Measurements from ENCODE around the gene SUB1. TPM values are rescaled to one million over a fixed set of nuclear protein-coding genes. Genes with fewer than 3 reads are reported as not detected.

The SUB1 gene
- total and polyA plus RNA-seq, 3 donors from 2014 or later = 147 to 210 (median 195) TPM

DNA sequence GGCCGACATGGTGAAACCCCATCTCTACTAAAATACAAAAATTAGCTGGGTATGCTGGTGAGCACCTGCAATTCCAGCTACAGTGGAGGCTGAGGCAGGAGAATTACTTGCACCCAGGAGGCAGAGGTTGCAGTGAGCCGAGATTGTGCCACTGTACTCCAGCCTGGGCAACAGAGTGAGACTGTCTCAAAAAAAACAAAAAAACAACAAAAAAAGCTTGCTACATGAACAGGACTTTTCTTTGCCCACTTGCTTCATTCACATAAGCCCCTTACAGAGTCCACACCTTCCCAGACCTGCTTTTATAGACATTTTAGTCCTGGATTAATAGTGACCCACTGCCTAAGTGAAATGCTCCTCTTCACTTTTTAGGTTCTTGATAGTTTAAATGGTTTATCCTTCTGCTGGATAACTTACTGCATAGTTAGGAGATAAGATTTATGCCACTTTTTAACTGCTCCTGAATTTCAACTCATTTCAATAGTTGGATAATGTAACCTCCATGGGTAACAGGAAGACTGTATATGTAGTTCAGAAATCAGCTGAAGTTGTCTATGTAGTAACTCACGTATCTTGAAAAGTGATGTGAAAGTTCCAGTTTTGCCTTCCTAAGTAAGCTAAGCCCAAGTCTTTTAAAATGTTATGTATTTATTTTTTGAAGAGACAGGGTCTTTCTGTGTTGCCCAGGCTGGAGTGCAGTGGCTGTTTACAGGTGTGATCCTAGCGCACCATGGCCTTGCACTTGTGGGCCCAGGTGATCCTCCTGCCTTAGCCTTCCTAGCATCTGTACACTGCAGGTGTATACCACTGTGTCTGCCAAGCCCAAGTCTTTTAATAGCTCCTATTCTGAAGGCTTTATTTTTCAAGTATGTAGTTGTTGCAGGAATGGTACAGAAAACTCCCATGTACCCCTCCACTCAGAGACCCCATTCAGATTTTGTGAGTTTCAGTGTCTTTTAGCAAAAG, 19.7 kb downstream of the SUB1 start:
- Histone ChIP-seq H3K36me3 (ENCODE audit: low read depth, missing control alignments) (no peaks in the 10 kb centered on the region), H3K27me3 (no peaks in the 10 kb centered on the region), H3K27ac (no peak overlapping the region), H3K9me3 (no peaks in the 10 kb centered on the region), H3K4me3 (no peak overlapping the region), H3K4me1 (no peaks in the 10 kb centered on the region)
- 78 to 82% methylated on average over 4 of the region's 4 CpGs for WGBS, 2 donors
- intact Hi-C loops (cut with DNase I; ENCODE audit: low total_unique reads) = no loop called here
- no peak for DNase-seq
- no peak for TF ChIP-seq POLR2A (IDR thresholded peaks at IDR 0.05)
- TF ChIP-seq, protein P1, sequence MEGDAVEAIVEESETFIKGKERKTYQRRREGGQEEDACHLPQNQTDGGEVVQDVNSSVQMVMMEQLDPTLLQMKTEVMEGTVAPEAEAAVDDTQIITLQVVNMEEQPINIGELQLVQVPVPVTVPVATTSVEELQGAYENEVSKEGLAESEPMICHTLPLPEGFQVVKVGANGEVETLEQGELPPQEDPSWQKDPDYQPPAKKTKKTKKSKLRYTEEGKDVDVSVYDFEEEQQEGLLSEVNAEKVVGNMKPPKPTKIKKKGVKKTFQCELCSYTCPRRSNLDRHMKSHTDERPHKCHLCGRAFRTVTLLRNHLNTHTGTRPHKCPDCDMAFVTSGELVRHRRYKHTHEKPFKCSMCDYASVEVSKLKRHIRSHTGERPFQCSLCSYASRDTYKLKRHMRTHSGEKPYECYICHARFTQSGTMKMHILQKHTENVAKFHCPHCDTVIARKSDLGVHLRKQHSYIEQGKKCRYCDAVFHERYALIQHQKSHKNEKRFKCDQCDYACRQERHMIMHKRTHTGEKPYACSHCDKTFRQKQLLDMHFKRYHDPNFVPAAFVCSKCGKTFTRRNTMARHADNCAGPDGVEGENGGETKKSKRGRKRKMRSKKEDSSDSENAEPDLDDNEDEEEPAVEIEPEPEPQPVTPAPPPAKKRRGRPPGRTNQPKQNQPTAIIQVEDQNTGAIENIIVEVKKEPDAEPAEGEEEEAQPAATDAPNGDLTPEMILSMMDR (IDR thresholded peaks at IDR 0.05) = no peak

DNA sequence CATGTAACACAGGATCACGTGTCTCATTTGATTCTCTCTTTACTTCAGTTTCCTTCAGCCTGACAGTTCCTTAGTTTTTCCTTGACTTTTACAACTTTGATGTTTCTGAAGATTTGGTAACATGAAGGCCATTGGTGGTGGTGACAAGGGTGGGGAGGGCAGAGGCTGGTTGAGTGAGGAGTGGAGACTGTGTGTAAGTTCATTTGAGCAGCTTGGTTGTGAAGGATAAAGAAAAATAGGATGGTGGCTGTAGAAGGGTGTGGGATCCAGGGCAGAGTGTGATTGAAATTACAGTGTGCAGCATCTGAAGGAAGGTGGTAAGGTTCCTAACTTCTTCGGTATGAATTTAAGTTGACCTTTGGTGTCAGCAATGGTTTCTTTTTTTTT, 20.4 kb downstream of the SUB1 start:
- Histone ChIP-seq H3K4me1 (no peaks in the 10 kb centered on the region), H3K27ac (no peak overlapping the region), H3K36me3 (ENCODE audit: low read depth, missing control alignments) (no peaks in the 10 kb centered on the region), H3K4me3 (no peak overlapping the region), H3K9me3 (no peaks in the 10 kb centered on the region), H3K27me3 (no peaks in the 10 kb centered on the region)
- WGBS, 2 donors = 81 to 92% methylated on average over 2 of the region's 2 CpGs
- intact Hi-C loops (cut with DNase I; ENCODE audit: low total_unique reads) = no loop called here
- DNase-seq = no peak
- TF ChIP-seq, protein P1 (IDR thresholded peaks at IDR 0.05) = no peak
- no peak for TF ChIP-seq POLR2A (IDR thresholded peaks at IDR 0.05)

DNA sequence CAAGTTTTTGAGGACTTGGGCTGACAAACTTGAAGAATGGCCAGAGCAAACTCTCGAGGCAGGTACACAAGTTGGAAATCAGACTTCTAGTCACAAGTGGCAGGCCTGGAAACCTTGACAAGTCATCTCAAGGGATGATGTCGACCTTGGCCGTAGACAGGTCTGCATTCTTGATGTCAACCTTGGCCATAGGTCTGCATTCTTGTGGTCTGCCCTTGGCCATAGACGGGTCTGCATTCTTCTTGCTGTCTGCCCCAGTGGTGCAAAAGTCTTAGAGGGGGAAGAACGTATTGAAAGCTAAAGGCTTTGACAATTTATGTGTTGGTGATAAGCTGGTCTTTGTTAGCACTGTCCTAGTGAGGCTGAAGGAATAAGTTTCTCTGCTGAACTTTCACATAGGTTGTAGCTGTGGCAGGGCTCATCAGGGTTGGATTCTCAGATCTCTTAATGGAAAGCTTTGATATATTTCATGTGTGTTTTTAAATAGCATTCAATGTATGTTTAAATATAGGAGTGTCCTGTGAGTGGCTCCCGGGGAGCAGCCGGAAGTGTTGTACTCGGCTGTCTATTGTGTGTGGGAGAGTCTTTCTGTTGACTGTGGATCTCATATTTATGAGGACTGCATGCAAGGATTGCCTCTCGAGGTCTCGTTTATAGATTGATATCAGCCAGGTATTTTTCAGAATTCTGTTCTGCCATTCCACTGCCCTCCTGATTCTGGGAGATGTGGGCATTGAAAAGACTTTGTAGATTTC, 27.0 kb downstream of the SUB1 start:
- WGBS, 2 donors = 51 to 68% methylated on average over 10 of the region's 10 CpGs
- Histone ChIP-seq H3K36me3 (ENCODE audit: low read depth, missing control alignments) (no peaks in the 10 kb centered on the region), H3K4me3 (no peak overlapping the region), H3K27ac (no peak overlapping the region), H3K27me3 (no peaks in the 10 kb centered on the region), H3K9me3 (no peaks in the 10 kb centered on the region), H3K4me1 (peaks cover 12% of the 10 kb centered on the region)
- no peak for DNase-seq
- intact Hi-C loops (cut with DNase I; ENCODE audit: low total_unique reads) = loop anchor here (10.0 kb wide), 1 partner anchor 368 kb away; no protein-coding TSS in a partner anchor
- TF ChIP-seq, protein P1 (IDR thresholded peaks at IDR 0.05) = no peak
- TF ChIP-seq POLR2A (IDR thresholded peaks at IDR 0.05) = no peak

DNA sequence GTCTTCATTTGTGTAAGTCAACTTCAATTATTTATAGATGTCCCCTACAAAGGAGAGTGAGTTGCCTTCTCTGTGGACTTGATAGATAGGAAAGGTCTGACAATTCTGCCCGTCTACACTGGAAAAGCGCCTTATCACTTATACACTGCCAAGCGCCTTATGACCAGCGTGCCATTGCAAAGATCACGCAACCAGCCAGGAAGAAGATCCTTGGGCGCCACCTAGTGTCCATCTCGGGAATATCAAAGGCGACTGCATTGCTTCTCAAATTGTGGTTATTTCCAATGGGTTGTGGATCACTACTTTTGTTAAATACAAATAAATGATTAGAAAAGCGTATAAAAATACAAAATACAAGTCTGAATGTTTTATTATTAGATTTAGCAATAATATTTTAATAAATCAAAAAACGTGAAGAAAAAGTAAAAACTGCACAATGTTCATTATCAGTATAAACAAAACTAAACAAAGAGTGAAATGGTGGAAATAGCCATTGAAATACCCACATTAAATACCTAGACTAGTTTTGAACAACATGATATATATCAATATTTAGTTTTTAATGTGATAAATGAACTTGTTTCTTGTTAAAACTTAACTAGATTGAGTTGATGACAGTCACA, 27.8 kb downstream of the SUB1 start:
- H3K4me3 ChIP-seq = no peak overlapping the region
- intact Hi-C loops (cut with DNase I; ENCODE audit: low total_unique reads) = loop anchor here (10.0 kb wide), 1 partner anchor 368 kb away; no protein-coding TSS in a partner anchor
- no peak for TF ChIP-seq POLR2A (IDR thresholded peaks at IDR 0.05)
- TF ChIP-seq, protein P1 (IDR thresholded peaks at IDR 0.05) = peak; percentile 74 to 96 (median 92)
- WGBS, 2 donors = 9 to 16% methylated on average over 10 of the region's 10 CpGs
- H3K27ac ChIP-seq = no peak overlapping the region
- H3K36me3 ChIP-seq (ENCODE audit: low read depth, missing control alignments) = no peaks in the 10 kb centered on the region
- peak; percentile 93 for DNase-seq
- H3K27me3 ChIP-seq = no peaks in the 10 kb centered on the region
- H3K9me3 ChIP-seq = no peaks in the 10 kb centered on the region
- H3K4me1 ChIP-seq = peaks cover 12% of the 10 kb centered on the region
